ENCODE results near the gene DOCK11.
"Not testable (repeated sequence)": the region's sequence is repeated elsewhere in the genome, so short reads cannot be mapped to it uniquely, and the experiment has no call there.

DOCK11 gene

GRCh38 chrX:118566359-118566758 lies 70.7 kb downstream of the DOCK11 start:
- H3K4me3 ChIP-seq (ENCODE audit: low read depth, low read length) = no peak overlapping the region
- no peak for TF ChIP-seq CTCF (IDR thresholded peaks at IDR 0.05; ENCODE audit: low read depth, low read length, missing control alignments)
- DNase-seq (ENCODE audit: low read depth) = no peak

- H3K4me3 ChIP-seq (ENCODE audit: low read depth, low read length) = no peak overlapping the region
- no peak for DNase-seq (ENCODE audit: low read depth)
- no peak for TF ChIP-seq CTCF (IDR thresholded peaks at IDR 0.05; ENCODE audit: low read depth, low read length, missing control alignments)
Observed at GRCh38 chrX:118569676-118570075, 74.1 kb downstream of the DOCK11 start.

- no peak for TF ChIP-seq CTCF (IDR thresholded peaks at IDR 0.05; ENCODE audit: low read depth, low read length, missing control alignments)
- H3K4me3 ChIP-seq (ENCODE audit: low read depth, low read length) = no peak overlapping the region
- DNase-seq (ENCODE audit: low read depth) = no peak
Observed at GRCh38 chrX:118570209-118570608, 74.6 kb downstream of the DOCK11 start.

- TF ChIP-seq CTCF (IDR thresholded peaks at IDR 0.05; ENCODE audit: low read depth, low read length, missing control alignments) = no peak
- H3K4me3 ChIP-seq (ENCODE audit: low read depth, low read length) = no peak overlapping the region
- no peak for DNase-seq (ENCODE audit: low read depth)
Observed at GRCh38 chrX:118571836-118572235, 76.2 kb downstream of the DOCK11 start.

GRCh38 chrX:118574666-118575065 lies 79.1 kb downstream of the DOCK11 start:
- no peak for TF ChIP-seq CTCF (IDR thresholded peaks at IDR 0.05; ENCODE audit: low read depth, low read length, missing control alignments)
- H3K4me3 ChIP-seq (ENCODE audit: low read depth, low read length) = no peak overlapping the region
- DNase-seq (ENCODE audit: low read depth) = no peak

GRCh38 chrX:118577041-118577440 lies 81.4 kb downstream of the DOCK11 start:
- DNase-seq (ENCODE audit: low read depth) = no peak
- H3K4me3 ChIP-seq (ENCODE audit: low read depth, low read length) = no peak overlapping the region
- no peak for TF ChIP-seq CTCF (IDR thresholded peaks at IDR 0.05; ENCODE audit: low read depth, low read length, missing control alignments)

GRCh38 chrX:118579417-118579816 lies 83.8 kb downstream of the DOCK11 start:
- H3K4me3 ChIP-seq (ENCODE audit: low read depth, low read length) = no peak overlapping the region
- no peak for TF ChIP-seq CTCF (IDR thresholded peaks at IDR 0.05; ENCODE audit: low read depth, low read length, missing control alignments)
- DNase-seq (ENCODE audit: low read depth) = no peak

- not testable (repeated sequence) for H3K4me3 ChIP-seq (ENCODE audit: low read depth, low read length); DNase-seq (ENCODE audit: low read depth)
Observed at GRCh38 chrX:118582926-118583325, 87.3 kb downstream of the DOCK11 start.

All from GM12864 (cell line).